Measurements from ENCODE around the gene ATAD2B. TPM values are rescaled to one million over a fixed set of nuclear protein-coding genes. Genes with fewer than 3 reads are reported as not detected.

The ATAD2B gene
- total and polyA plus RNA-seq, 2 of the 8 experiments (the other 6 are each of a cell fraction or from before 2014, with no cell fraction given), result 3.4 to 16.1 TPM

GRCh38 chr2:23926750-23927571 is at the start of gene ATAD2B (continued):
- TF ChIP-seq CTCF (IDR thresholded peaks at IDR 0.05; ENCODE audit: control extremely low read depth in 1 of 3, insufficient read depth in 1 of 3, low read depth in 1 of 3, low read length in 3 of 3) (peak; percentile 87 to 96 (median 87)), TAF7 (optimal IDR thresholded peaks at IDR 0.05; ENCODE audit: borderline replicate concordance, low read depth, low read length) (peak; percentile 88), EP300 (IDR thresholded peaks at IDR 0.05; ENCODE audit: borderline replicate concordance in 1 of 2, low read depth in 2 of 2, low read length in 2 of 2) (0 out of 3 replicates have a peak, but pooled peaks of 1 of the 2 experiments have one; percentile 80), SAP30 (IDR thresholded peaks at IDR 0.05; ENCODE audit: insufficient read depth, insufficient replicate concordance, low read length) (no peak), TBP (IDR thresholded peaks at IDR 0.05; ENCODE audit: low read depth, low read length) (peak; percentile 85), EGR1 (IDR thresholded peaks at IDR 0.05; ENCODE audit: borderline replicate concordance, low read depth, low read length) (0 out of 2 replicates have a peak, but pooled peaks have one; percentile 68), KDM4A (IDR thresholded peaks at IDR 0.05; ENCODE audit: low read depth, low read length, severe bottlenecking) (peak; percentile 84), CHD2 (IDR thresholded peaks at IDR 0.05; ENCODE audit: low read length) (peak; percentile 62), ASH2L (IDR thresholded peaks at IDR 0.05; ENCODE audit: low read length) (peak; percentile 89), TAF1 (IDR thresholded peaks at IDR 0.05; ENCODE audit: low read depth, low read length) (peak; percentile 94), SIRT6 (IDR thresholded peaks at IDR 0.05; ENCODE audit: low read length) (no peak), PHF8 (conservative IDR thresholded peaks at IDR 0.05; ENCODE audit: low read depth, low read length) (peak; percentile 88), CBX8 (IDR thresholded peaks at IDR 0.05; ENCODE audit: borderline replicate concordance, low read depth, low read length) (no peak), MAX (IDR thresholded peaks at IDR 0.05) (peak; percentile 82), SIN3A (conservative IDR thresholded peaks at IDR 0.05 in 1 of 2, IDR thresholded peaks at IDR 0.05 in 1 of 2; ENCODE audit: low read depth in 1 of 2, low read length in 2 of 2) (peak in 1 of 2 experiments; percentile 87; a peak in 3 of 4 replicates), CREB1 (IDR thresholded peaks at IDR 0.05) (peak; percentile 86), NANOG (IDR thresholded peaks at IDR 0.05; ENCODE audit: insufficient read depth, low read depth, low read length, poor library complexity, severe bottlenecking) (peak; percentile 16), NRF1 (IDR thresholded peaks at IDR 0.05; ENCODE audit: low read depth, low read length) (no peak), SRF (IDR thresholded peaks at IDR 0.05; ENCODE audit: low read depth, low read length) (peak; percentile 32; the same call in 1 of the 2 replicates), GTF2F1 (IDR thresholded peaks at IDR 0.05; ENCODE audit: borderline replicate concordance, low read depth, low read length) (peak; percentile 59; the same call in 1 of the 2 replicates)

Data from H1 (cell line).